Measurements from ENCODE around the gene SLIT3.
A peak's percentile ranks its signal among the peaks of the same experiment; 100 is the strongest.

The SLIT3 gene

GRCh38 chr5:168931638-168932345, 369.1 kb downstream of the SLIT3 start:
- Histone ChIP-seq H3K9me2 (replicated peaks; ENCODE audit: low read depth, low read length) (no peaks in the 10 kb centered on the region), H3K4me1 (ENCODE audit: insufficient read depth, low read length, poor library complexity, severe bottlenecking) (peaks cover 35% of the 10 kb centered on the region), H3K9ac (ENCODE audit: low read depth, low read length, poor library complexity, severe bottlenecking) (peak overlapping the region; percentile 36), H3K79me2 (ENCODE audit: insufficient read depth, low read length) (no peaks in the 10 kb centered on the region), H3K36me3 (ENCODE audit: insufficient read depth, low read length) (no peaks in the 10 kb centered on the region), H3F3A (ENCODE audit: low read depth) (no peaks in the 10 kb centered on the region), H3K27me3 (ENCODE audit: insufficient read depth, low read length, poor library complexity, severe bottlenecking) (no peaks in the 10 kb centered on the region), H3K9me3 (ENCODE audit: insufficient read depth, low read depth, low read length) (no peaks in the 10 kb centered on the region), H4K20me1 (ENCODE audit: insufficient read depth, low read length, poor library complexity, severe bottlenecking) (no peaks in the 10 kb centered on the region), H2AFZ (ENCODE audit: low read length) (no peak overlapping the region), H3K4me3 (ENCODE audit: low read length, poor library complexity, severe bottlenecking) (no peak overlapping the region), H3K4me2 (ENCODE audit: low read depth, low read length, poor library complexity, severe bottlenecking) (peak overlapping the region; percentile 46)
- TF ChIP-seq CTCF (conservative IDR thresholded peaks at IDR 0.05; ENCODE audit: low read length) (no peak), EZH2phosphoT487 (IDR thresholded peaks at IDR 0.05; ENCODE audit: borderline replicate concordance) (no peak)

- Histone ChIP-seq H3K4me3 (ENCODE audit: low read length, poor library complexity, severe bottlenecking) (no peak overlapping the region), H3K27me3 (ENCODE audit: insufficient read depth, low read length, poor library complexity, severe bottlenecking) (no peaks in the 10 kb centered on the region), H2AFZ (ENCODE audit: low read length) (no peak overlapping the region)
Observed at GRCh38 chr5:168929656-168930055, 371.3 kb downstream of the SLIT3 start.

GRCh38 chr5:168925160-168925559, 375.8 kb downstream of the SLIT3 start:
- no peaks in the 10 kb centered on the region for H4K20me1 ChIP-seq (ENCODE audit: insufficient read depth, low read length, poor library complexity, severe bottlenecking)
- H3K9me3 ChIP-seq (ENCODE audit: insufficient read depth, low read depth, low read length): no peaks in the 10 kb centered on the region

More at GRCh38 chr5:168929656-168930055, 371.3 kb downstream of the SLIT3 start:
- Histone ChIP-seq H3K9me3 (ENCODE audit: insufficient read depth, low read depth, low read length) (no peaks in the 10 kb centered on the region), H3F3A (ENCODE audit: low read depth) (no peaks in the 10 kb centered on the region), H3K9ac (ENCODE audit: low read depth, low read length, poor library complexity, severe bottlenecking) (no peak overlapping the region), H3K4me2 (ENCODE audit: low read depth, low read length, poor library complexity, severe bottlenecking) (no peak overlapping the region), H3K9me2 (replicated peaks; ENCODE audit: low read depth, low read length) (no peaks in the 10 kb centered on the region), H3K79me2 (ENCODE audit: insufficient read depth, low read length) (no peaks in the 10 kb centered on the region), H3K4me1 (ENCODE audit: insufficient read depth, low read length, poor library complexity, severe bottlenecking) (peaks cover 26% of the 10 kb centered on the region), H4K20me1 (ENCODE audit: insufficient read depth, low read length, poor library complexity, severe bottlenecking) (no peaks in the 10 kb centered on the region), H3K36me3 (ENCODE audit: insufficient read depth, low read length) (no peaks in the 10 kb centered on the region)
- TF ChIP-seq EZH2phosphoT487 (IDR thresholded peaks at IDR 0.05; ENCODE audit: borderline replicate concordance) (no peak), CTCF (conservative IDR thresholded peaks at IDR 0.05; ENCODE audit: low read length) (no peak)

More at GRCh38 chr5:168925160-168925559, 375.8 kb downstream of the SLIT3 start:
- no peaks in the 10 kb centered on the region for H3K27me3 ChIP-seq (ENCODE audit: insufficient read depth, low read length, poor library complexity, severe bottlenecking)
- H3K9ac ChIP-seq (ENCODE audit: low read depth, low read length, poor library complexity, severe bottlenecking): no peak overlapping the region
- no peak for TF ChIP-seq EZH2phosphoT487 (IDR thresholded peaks at IDR 0.05; ENCODE audit: borderline replicate concordance)
- no peaks in the 10 kb centered on the region for H3K36me3 ChIP-seq (ENCODE audit: insufficient read depth, low read length)
- H3K4me1 ChIP-seq (ENCODE audit: insufficient read depth, low read length, poor library complexity, severe bottlenecking): peaks cover 6% of the 10 kb centered on the region
- H3K79me2 ChIP-seq (ENCODE audit: insufficient read depth, low read length): no peaks in the 10 kb centered on the region
- no peak overlapping the region for H3K4me3 ChIP-seq (ENCODE audit: low read length, poor library complexity, severe bottlenecking)
- no peaks in the 10 kb centered on the region for H3K9me2 ChIP-seq (replicated peaks; ENCODE audit: low read depth, low read length)
- H3K4me2 ChIP-seq (ENCODE audit: low read depth, low read length, poor library complexity, severe bottlenecking): no peak overlapping the region
- no peak overlapping the region for H2AFZ ChIP-seq (ENCODE audit: low read length)
- no peaks in the 10 kb centered on the region for H3F3A ChIP-seq (ENCODE audit: low read depth)

All from Loucy (cell line).